ENCODE results near the gene NEXN.

- TF ChIP-seq ELF4 (IDR thresholded peaks at IDR 0.05): no peak
- no peak for TF ChIP-seq PKNOX1 (IDR thresholded peaks at IDR 0.05)
- no peak for TF ChIP-seq ZNF384 (IDR thresholded peaks at IDR 0.05)
- TF ChIP-seq TARDBP (IDR thresholded peaks at IDR 0.05): no peak
These were observed 62.4 kb downstream of the NEXN start for GRCh38 chr1:77950873-77951272.

All from HEK293T (cell line).